OCI-LY7 (cell line): ENCODE measurements around the gene SORCS1. TPM values are rescaled to one million over a fixed set of nuclear protein-coding genes. Genes with fewer than 3 reads are reported as not detected.

ENCODE experiments used
- BruUV-seq: library from RNA; stranded (reverse); fragments of 400-500 nt; replicated peaks from 2 replicates; lab custom pipeline; 2021; lab: Mats Ljungman, UMichigan
- CTCF ChIA-PET: fragments of 300-600 bp; sonication (Branson Sonifier 250); formaldehyde crosslinking; loops from one replicate; lab custom pipeline; 2022; ENCODE audit warnings: antibody characterized with exemption; ENCODE audit not compliant: unreplicated experiment; lab: Charles Lee
- POLR2A ChIA-PET: fragments of 300-600 bp; sonication (Branson Sonifier 250); formaldehyde crosslinking; loops from one replicate; lab custom pipeline; 2022; ENCODE audit warnings: antibody characterized with exemption; lab: Charles Lee
- DNase-seq: peaks from one replicate; pipeline ENCODE4 v3.0.0-alpha.2; 2015; ENCODE audit warnings: low spot score
- H2AFZ ChIP-seq: fragments of 200-600 bp; sonication (generic), shearing (Covaris generic); 2 replicates; pipeline ENCODE4 v1.6.1; 2014; ENCODE audit warnings: mild to moderate bottlenecking, antibody characterized with exemption, low read length, moderate library complexity
- H3K27ac ChIP-seq: fragments of 200-600 bp; sonication (generic); 2 replicates; pipeline ENCODE4 v1.5.1; 2014; ENCODE audit warnings: mixed run types, low read depth, mild to moderate bottlenecking, moderate library complexity, low read length, inconsistent platforms; ENCODE audit not compliant: poor library complexity, severe bottlenecking
- H3K36me3 ChIP-seq: fragments of 200-600 bp; sonication (generic); 2 replicates; pipeline ENCODE4 v1.6.1; 2014; ENCODE audit warnings: mild to moderate bottlenecking, antibody characterized with exemption, low read length, moderate library complexity, mixed read lengths; ENCODE audit not compliant: insufficient read depth
- H3K4me1 ChIP-seq: fragments of 200-600 bp; sonication (generic); 2 replicates; pipeline ENCODE4 v1.5.1; 2014; ENCODE audit warnings: mild to moderate bottlenecking, low read length; ENCODE audit not compliant: insufficient read depth, poor library complexity, severe bottlenecking
- H3K4me2 ChIP-seq: fragments of 200-600 bp; sonication (generic); 2 replicates; pipeline ENCODE4 v1.6.1; 2014; ENCODE audit warnings: mild to moderate bottlenecking, low read length
- H3K4me3 ChIP-seq: fragments of 200-600 bp; sonication (generic); 2 replicates; pipeline ENCODE4 v1.5.1; 2014; ENCODE audit warnings: mild to moderate bottlenecking, low read depth, low read length; ENCODE audit not compliant: poor library complexity, severe bottlenecking
- H3K79me2 ChIP-seq: fragments of 200-600 bp; sonication (generic); 2 replicates; pipeline ENCODE4 v1.6.1; 2016; ENCODE audit warnings: low read depth, mild to moderate bottlenecking, low read length, moderate library complexity, mixed read lengths; ENCODE audit not compliant: insufficient read depth
- H3K9me2 ChIP-seq: fragments of 200-600 bp; sonication (generic); 2 replicates; pipeline ENCODE4 v1.6.1; 2016; ENCODE audit warnings: mild to moderate bottlenecking, low read length, mixed read lengths; ENCODE audit not compliant: insufficient read depth
- H3K9me3 ChIP-seq: fragments of 200-600 bp; sonication (generic); 2 replicates; pipeline ENCODE4 v1.6.1; 2014; ENCODE audit warnings: mild to moderate bottlenecking, mixed run types, low read length, mixed read lengths
- H4K20me1 ChIP-seq: fragments of 200-600 bp; sonication (generic); 2 replicates; pipeline ENCODE4 v1.6.1; 2014; ENCODE audit warnings: mild to moderate bottlenecking, antibody characterized with exemption, low read length, moderate library complexity, mixed read lengths; ENCODE audit not compliant: insufficient read depth
- CTCF ChIP-seq: fragments of 200-600 bp; sonication (generic); conservative IDR thresholded peaks from 2 replicates; pipeline ENCODE4 v1.5.1; 2014; ENCODE audit warnings: mild to moderate bottlenecking, antibody characterized with exemption, low read length, moderate library complexity, mixed read lengths
- EZH2phosphoT487 ChIP-seq: fragments of 200-600 bp; sonication (generic); IDR thresholded peaks from 2 replicates; pipeline ENCODE4 v1.6.1; 2018; ENCODE audit warnings: low read depth, borderline replicate concordance, mild to moderate bottlenecking, mixed run types, antibody characterized with exemption, low read length, moderate library complexity, mixed read lengths
- intact Hi-C: fragments of 100-400 bp; cut with micrococcal nuclease; formaldehyde crosslinking; loops from one replicate; pipeline ENCODE4 v1.10.0; 2022; ENCODE audit not compliant: unreplicated experiment
- total RNA-seq, 2 experiments: library from RNA; depleted of rRNA in 1 of 2; stranded (reverse); fragments of >200 nt in 1 of 2; shearing (Covaris generic) in 1 of 2; gene quantifications; 2 replicates each; pipeline ENCODE4 v1.2.3, GENCODE V29; 2014 to 2022

SORCS1 gene
- total RNA-seq, 2 experiments from 2014 or later: not detected

DNA sequence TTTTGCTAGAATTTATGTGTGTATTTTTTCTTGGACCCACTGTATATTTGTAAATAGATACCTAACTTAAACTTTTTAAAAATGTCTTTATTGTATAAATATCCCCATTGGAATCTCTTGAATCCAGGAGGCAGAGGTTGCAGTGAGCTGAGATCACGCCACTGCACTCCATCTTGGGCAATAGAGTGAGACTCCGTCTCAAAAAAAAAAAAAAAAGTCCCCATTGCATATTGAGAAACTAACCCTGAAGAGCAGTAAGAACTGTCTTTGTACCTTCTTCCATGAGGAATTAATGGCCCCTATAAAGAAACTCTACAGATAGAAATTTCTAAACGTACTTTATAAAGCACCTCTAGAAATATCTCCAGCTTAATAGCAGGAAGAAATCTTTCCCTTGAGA is 504.0 kb downstream of the SORCS1 start:
- H3K4me2 ChIP-seq: no peak overlapping the region
- no peak for TF ChIP-seq CTCF
- TF ChIP-seq EZH2phosphoT487: no peak
- no peaks in the 10 kb centered on the region for H3K4me1 ChIP-seq
- ChIA-PET POLR2A (interaction anchor here (1.4 kb wide), 1 partner anchor 11 kb away, joined by 3 read pairs; no protein-coding TSS in a partner anchor), CTCF (no interaction called here)
- H3K9me3 ChIP-seq: no peaks in the 10 kb centered on the region
- H3K79me2 ChIP-seq: no peaks in the 10 kb centered on the region
- no peak overlapping the region for H3K27ac ChIP-seq
- no peaks in the 10 kb centered on the region for H3K36me3 ChIP-seq
- H3K9me2 ChIP-seq: no peaks in the 10 kb centered on the region
- no peak for DNase-seq
- no peaks in the 10 kb centered on the region; the same call in 1 of the 2 replicates for H4K20me1 ChIP-seq
- intact Hi-C loops: no loop called here
- H3K4me3 ChIP-seq: no peak overlapping the region
- BruUV-seq: no TSS peak
- H2AFZ ChIP-seq: no peak overlapping the region

GRCh38 chr10:106655636-106656035 is 508.9 kb downstream of the SORCS1 start:
- no TSS peak for BruUV-seq
- ChIA-PET CTCF (no interaction called here), POLR2A (no interaction called here)
- Histone ChIP-seq H3K36me3 (no peaks in the 10 kb centered on the region), H3K9me3 (no peaks in the 10 kb centered on the region), H3K4me3 (no peak overlapping the region), H3K79me2 (no peaks in the 10 kb centered on the region), H3K4me2 (no peak overlapping the region), H4K20me1 (no peaks in the 10 kb centered on the region; the same call in 1 of the 2 replicates), H3K4me1 (no peaks in the 10 kb centered on the region), H2AFZ (no peak overlapping the region), H3K9me2 (no peaks in the 10 kb centered on the region), H3K27ac (no peak overlapping the region)
- intact Hi-C loops: no loop called here
- DNase-seq: no peak
- TF ChIP-seq CTCF (no peak), EZH2phosphoT487 (no peak)

- Histone ChIP-seq H3K4me3 (no peak overlapping the region), H3K36me3 (no peaks in the 10 kb centered on the region), H3K4me1 (no peaks in the 10 kb centered on the region), H3K27ac (no peak overlapping the region), H4K20me1 (no peaks in the 10 kb centered on the region; the same call in 1 of the 2 replicates), H2AFZ (no peak overlapping the region), H3K4me2 (no peak overlapping the region), H3K79me2 (no peaks in the 10 kb centered on the region), H3K9me3 (no peaks in the 10 kb centered on the region), H3K9me2 (no peaks in the 10 kb centered on the region)
- TF ChIP-seq CTCF (no peak), EZH2phosphoT487 (no peak)
- DNase-seq: no peak
- BruUV-seq: no TSS peak
- intact Hi-C loops: no loop called here
- POLR2A ChIA-PET: no interaction called here
- CTCF ChIA-PET: no interaction called here
Measured at GRCh38 chr10:106655165-106655564, 509.3 kb downstream of the SORCS1 start.
